Measurements from ENCODE around the gene FTSJ1. TPM values are rescaled to one million over a fixed set of nuclear protein-coding genes. Genes with fewer than 3 reads are reported as not detected.

Gene FTSJ1
- total RNA-seq, 1 experiment from 2014 or later: 53.9 TPM

DNA sequence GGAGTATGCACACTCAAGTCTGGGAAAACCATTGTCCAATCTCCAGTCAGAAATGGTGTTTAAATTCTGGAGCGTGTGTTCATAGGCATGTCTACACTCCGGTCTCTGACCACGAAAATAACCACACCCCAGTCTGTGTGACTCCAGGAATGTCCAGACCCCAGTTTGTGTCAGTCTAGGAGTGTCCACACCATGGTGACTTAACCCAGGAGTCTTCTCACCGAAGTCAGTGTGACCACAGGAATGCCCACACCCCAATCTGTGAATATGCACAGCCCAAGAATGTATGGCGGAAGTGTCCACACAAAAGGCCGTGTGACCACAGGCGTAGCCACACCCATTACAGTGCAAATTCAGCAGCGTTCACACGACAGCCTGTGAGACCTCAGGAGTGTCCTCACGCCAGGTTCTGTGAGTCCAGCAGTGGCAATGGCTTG, 11.4 kb downstream of the FTSJ1 start:
- POLR2A ChIA-PET: interaction anchor here (0.6 kb wide), 1 partner anchor 81 kb away, joined by 3 read pairs; no protein-coding TSS in a partner anchor
- H3K36me3 Mint-ChIP-seq: peaks cover 10% of the 10 kb centered on the region; the same call in 1 of the 2 replicates
- no peaks in the 10 kb centered on the region for H3K4me1 Mint-ChIP-seq
- CTCF ChIA-PET: no interaction called here
- no peaks in the 10 kb centered on the region for H3K27me3 Mint-ChIP-seq (ENCODE audit: low read depth)
- no peak overlapping the region for H3K27ac Mint-ChIP-seq
- no peak overlapping the region for H3K4me3 Mint-ChIP-seq
- no peak for TF ChIP-seq ZBTB21 (CRISPR knock-in tag; IDR thresholded peaks at IDR 0.05; ENCODE audit: borderline replicate concordance)
- no peak for TF ChIP-seq MYBL2 (CRISPR knock-in tag; IDR thresholded peaks at IDR 0.05)
- TF ChIP-seq, protein P1, sequence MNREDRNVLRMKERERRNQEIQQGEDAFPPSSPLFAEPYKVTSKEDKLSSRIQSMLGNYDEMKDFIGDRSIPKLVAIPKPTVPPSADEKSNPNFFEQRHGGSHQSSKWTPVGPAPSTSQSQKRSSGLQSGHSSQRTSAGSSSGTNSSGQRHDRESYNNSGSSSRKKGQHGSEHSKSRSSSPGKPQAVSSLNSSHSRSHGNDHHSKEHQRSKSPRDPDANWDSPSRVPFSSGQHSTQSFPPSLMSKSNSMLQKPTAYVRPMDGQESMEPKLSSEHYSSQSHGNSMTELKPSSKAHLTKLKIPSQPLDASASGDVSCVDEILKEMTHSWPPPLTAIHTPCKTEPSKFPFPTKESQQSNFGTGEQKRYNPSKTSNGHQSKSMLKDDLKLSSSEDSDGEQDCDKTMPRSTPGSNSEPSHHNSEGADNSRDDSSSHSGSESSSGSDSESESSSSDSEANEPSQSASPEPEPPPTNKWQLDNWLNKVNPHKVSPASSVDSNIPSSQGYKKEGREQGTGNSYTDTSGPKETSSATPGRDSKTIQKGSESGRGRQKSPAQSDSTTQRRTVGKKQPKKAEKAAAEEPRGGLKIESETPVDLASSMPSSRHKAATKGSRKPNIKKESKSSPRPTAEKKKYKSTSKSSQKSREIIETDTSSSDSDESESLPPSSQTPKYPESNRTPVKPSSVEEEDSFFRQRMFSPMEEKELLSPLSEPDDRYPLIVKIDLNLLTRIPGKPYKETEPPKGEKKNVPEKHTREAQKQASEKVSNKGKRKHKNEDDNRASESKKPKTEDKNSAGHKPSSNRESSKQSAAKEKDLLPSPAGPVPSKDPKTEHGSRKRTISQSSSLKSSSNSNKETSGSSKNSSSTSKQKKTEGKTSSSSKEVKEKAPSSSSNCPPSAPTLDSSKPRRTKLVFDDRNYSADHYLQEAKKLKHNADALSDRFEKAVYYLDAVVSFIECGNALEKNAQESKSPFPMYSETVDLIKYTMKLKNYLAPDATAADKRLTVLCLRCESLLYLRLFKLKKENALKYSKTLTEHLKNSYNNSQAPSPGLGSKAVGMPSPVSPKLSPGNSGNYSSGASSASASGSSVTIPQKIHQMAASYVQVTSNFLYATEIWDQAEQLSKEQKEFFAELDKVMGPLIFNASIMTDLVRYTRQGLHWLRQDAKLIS (CRISPR knock-in tag; IDR thresholded peaks at IDR 0.05; ENCODE audit: borderline replicate concordance): no peak
- TF ChIP-seq, protein P2, sequence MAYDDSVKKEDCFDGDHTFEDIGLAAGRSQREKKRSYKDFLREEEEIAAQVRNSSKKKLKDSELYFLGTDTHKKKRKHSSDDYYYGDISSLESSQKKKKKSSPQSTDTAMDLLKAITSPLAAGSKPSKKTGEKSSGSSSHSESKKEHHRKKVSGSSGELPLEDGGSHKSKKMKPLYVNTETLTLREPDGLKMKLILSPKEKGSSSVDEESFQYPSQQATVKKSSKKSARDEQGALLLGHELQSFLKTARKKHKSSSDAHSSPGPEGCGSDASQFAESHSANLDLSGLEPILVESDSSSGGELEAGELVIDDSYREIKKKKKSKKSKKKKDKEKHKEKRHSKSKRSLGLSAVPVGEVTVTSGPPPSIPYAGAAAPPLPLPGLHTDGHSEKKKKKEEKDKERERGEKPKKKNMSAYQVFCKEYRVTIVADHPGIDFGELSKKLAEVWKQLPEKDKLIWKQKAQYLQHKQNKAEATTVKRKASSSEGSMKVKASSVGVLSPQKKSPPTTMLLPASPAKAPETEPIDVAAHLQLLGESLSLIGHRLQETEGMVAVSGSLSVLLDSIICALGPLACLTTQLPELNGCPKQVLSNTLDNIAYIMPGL (CRISPR knock-in tag; IDR thresholded peaks at IDR 0.05): no peak
- no peak for TF ChIP-seq ZNF263 (CRISPR knock-in tag; IDR thresholded peaks at IDR 0.05; ENCODE audit: low read depth)
- no peak for TF ChIP-seq RELA (CRISPR knock-in tag; IDR thresholded peaks at IDR 0.05; ENCODE audit: borderline replicate concordance)
- no peak for TF ChIP-seq TEAD4 (CRISPR knock-in tag; IDR thresholded peaks at IDR 0.05)
- TF ChIP-seq, protein P3, sequence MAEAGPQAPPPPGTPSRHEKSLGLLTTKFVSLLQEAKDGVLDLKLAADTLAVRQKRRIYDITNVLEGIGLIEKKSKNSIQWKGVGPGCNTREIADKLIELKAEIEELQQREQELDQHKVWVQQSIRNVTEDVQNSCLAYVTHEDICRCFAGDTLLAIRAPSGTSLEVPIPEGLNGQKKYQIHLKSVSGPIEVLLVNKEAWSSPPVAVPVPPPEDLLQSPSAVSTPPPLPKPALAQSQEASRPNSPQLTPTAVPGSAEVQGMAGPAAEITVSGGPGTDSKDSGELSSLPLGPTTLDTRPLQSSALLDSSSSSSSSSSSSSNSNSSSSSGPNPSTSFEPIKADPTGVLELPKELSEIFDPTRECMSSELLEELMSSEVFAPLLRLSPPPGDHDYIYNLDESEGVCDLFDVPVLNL (CRISPR knock-in tag; IDR thresholded peaks at IDR 0.05; ENCODE audit: borderline replicate concordance, low read depth): no peak
- TF ChIP-seq, protein P4, sequence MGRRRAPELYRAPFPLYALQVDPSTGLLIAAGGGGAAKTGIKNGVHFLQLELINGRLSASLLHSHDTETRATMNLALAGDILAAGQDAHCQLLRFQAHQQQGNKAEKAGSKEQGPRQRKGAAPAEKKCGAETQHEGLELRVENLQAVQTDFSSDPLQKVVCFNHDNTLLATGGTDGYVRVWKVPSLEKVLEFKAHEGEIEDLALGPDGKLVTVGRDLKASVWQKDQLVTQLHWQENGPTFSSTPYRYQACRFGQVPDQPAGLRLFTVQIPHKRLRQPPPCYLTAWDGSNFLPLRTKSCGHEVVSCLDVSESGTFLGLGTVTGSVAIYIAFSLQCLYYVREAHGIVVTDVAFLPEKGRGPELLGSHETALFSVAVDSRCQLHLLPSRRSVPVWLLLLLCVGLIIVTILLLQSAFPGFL (CRISPR knock-in tag; IDR thresholded peaks at IDR 0.05; ENCODE audit: borderline replicate concordance): no peak
- ATAC-seq (no peak), DNase-seq (ENCODE audit: low spot score) (no peak)
- no peaks in the 10 kb centered on the region for H3K9me3 Mint-ChIP-seq

DNA sequence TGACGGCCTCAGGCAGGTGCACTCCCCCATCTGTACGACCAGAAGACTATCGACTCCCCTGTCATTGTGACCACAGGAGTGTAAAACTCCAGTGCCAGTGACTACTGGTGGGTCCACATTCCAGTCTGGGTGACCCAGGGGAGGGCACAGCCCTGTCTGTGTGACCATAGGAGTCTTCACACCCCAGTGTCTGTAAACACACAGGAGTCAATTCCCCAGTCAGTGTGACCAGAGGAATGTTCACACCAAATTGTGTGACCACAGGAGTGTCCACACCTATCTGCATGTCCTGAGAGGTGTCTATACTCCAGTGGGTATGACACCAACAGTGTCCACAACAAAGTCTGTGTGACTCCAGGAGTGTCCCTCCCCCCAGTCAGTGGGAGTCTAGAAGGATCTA, 12.0 kb downstream of the FTSJ1 start:
- DNase-seq (ENCODE audit: low spot score) (no peak), ATAC-seq (no peak)
- no peaks in the 10 kb centered on the region for H3K4me1 Mint-ChIP-seq
- H3K27ac Mint-ChIP-seq: no peak overlapping the region
- no peak overlapping the region for H3K4me3 Mint-ChIP-seq
- no peaks in the 10 kb centered on the region for H3K27me3 Mint-ChIP-seq (ENCODE audit: low read depth)
- peaks cover 5% of the 10 kb centered on the region; the same call in 1 of the 2 replicates for H3K36me3 Mint-ChIP-seq
- ChIA-PET POLR2A (no interaction called here), CTCF (no interaction called here)
- no peaks in the 10 kb centered on the region for H3K9me3 Mint-ChIP-seq
- no peak for TF ChIP-seq MYBL2 (CRISPR knock-in tag; IDR thresholded peaks at IDR 0.05)
- TF ChIP-seq ETV6 (CRISPR knock-in tag; IDR thresholded peaks at IDR 0.05): no peak
- TF ChIP-seq, protein P5, sequence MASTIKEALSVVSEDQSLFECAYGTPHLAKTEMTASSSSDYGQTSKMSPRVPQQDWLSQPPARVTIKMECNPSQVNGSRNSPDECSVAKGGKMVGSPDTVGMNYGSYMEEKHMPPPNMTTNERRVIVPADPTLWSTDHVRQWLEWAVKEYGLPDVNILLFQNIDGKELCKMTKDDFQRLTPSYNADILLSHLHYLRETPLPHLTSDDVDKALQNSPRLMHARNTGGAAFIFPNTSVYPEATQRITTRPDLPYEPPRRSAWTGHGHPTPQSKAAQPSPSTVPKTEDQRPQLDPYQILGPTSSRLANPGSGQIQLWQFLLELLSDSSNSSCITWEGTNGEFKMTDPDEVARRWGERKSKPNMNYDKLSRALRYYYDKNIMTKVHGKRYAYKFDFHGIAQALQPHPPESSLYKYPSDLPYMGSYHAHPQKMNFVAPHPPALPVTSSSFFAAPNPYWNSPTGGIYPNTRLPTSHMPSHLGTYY (CRISPR knock-in tag; IDR thresholded peaks at IDR 0.05): no peak
- TF ChIP-seq, protein P6, sequence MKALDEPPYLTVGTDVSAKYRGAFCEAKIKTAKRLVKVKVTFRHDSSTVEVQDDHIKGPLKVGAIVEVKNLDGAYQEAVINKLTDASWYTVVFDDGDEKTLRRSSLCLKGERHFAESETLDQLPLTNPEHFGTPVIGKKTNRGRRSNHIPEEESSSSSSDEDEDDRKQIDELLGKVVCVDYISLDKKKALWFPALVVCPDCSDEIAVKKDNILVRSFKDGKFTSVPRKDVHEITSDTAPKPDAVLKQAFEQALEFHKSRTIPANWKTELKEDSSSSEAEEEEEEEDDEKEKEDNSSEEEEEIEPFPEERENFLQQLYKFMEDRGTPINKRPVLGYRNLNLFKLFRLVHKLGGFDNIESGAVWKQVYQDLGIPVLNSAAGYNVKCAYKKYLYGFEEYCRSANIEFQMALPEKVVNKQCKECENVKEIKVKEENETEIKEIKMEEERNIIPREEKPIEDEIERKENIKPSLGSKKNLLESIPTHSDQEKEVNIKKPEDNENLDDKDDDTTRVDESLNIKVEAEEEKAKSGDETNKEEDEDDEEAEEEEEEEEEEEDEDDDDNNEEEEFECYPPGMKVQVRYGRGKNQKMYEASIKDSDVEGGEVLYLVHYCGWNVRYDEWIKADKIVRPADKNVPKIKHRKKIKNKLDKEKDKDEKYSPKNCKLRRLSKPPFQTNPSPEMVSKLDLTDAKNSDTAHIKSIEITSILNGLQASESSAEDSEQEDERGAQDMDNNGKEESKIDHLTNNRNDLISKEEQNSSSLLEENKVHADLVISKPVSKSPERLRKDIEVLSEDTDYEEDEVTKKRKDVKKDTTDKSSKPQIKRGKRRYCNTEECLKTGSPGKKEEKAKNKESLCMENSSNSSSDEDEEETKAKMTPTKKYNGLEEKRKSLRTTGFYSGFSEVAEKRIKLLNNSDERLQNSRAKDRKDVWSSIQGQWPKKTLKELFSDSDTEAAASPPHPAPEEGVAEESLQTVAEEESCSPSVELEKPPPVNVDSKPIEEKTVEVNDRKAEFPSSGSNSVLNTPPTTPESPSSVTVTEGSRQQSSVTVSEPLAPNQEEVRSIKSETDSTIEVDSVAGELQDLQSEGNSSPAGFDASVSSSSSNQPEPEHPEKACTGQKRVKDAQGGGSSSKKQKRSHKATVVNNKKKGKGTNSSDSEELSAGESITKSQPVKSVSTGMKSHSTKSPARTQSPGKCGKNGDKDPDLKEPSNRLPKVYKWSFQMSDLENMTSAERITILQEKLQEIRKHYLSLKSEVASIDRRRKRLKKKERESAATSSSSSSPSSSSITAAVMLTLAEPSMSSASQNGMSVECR (CRISPR knock-in tag; IDR thresholded peaks at IDR 0.05; ENCODE audit: borderline replicate concordance): no peak
- no peak for TF ChIP-seq ZNF232 (CRISPR knock-in tag; IDR thresholded peaks at IDR 0.05)
- TF ChIP-seq NFE2L1 (CRISPR knock-in tag; IDR thresholded peaks at IDR 0.05): no peak
- TF ChIP-seq ZNF423 (CRISPR knock-in tag; IDR thresholded peaks at IDR 0.05): no peak
- TF ChIP-seq ZNF138 (CRISPR knock-in tag; conservative IDR thresholded peaks at IDR 0.05): no peak
- no peak for TF ChIP-seq FOXK1 (CRISPR knock-in tag; IDR thresholded peaks at IDR 0.05)
- TF ChIP-seq, protein P7, sequence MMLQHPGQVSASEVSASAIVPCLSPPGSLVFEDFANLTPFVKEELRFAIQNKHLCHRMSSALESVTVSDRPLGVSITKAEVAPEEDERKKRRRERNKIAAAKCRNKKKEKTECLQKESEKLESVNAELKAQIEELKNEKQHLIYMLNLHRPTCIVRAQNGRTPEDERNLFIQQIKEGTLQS (CRISPR knock-in tag; conservative IDR thresholded peaks at IDR 0.05): no peak
- TF ChIP-seq HMGA2 (CRISPR knock-in tag; IDR thresholded peaks at IDR 0.05): no peak
- TF ChIP-seq, protein P8, sequence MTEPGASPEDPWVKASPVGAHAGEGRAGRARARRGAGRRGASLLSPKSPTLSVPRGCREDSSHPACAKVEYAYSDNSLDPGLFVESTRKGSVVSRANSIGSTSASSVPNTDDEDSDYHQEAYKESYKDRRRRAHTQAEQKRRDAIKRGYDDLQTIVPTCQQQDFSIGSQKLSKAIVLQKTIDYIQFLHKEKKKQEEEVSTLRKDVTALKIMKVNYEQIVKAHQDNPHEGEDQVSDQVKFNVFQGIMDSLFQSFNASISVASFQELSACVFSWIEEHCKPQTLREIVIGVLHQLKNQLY (CRISPR knock-in tag; IDR thresholded peaks at IDR 0.05): no peak
- TF ChIP-seq NFYB (CRISPR knock-in tag; conservative IDR thresholded peaks at IDR 0.05; ENCODE audit: low read depth): no peak

Data from WTC11 (cell line).